ENCODE data around the gene BRME1. TPM values are rescaled to one million over a fixed set of nuclear protein-coding genes. Genes with fewer than 3 reads are reported as not detected.
A peak's percentile ranks its signal among the peaks of the same experiment; 100 is the strongest.

The BRME1 gene
- total and polyA plus RNA-seq, 2 of the 13 experiments (the other 11 are each of a cell fraction or from before 2014, with no cell fraction given), result 0.74 to 1.5 TPM

DNA sequence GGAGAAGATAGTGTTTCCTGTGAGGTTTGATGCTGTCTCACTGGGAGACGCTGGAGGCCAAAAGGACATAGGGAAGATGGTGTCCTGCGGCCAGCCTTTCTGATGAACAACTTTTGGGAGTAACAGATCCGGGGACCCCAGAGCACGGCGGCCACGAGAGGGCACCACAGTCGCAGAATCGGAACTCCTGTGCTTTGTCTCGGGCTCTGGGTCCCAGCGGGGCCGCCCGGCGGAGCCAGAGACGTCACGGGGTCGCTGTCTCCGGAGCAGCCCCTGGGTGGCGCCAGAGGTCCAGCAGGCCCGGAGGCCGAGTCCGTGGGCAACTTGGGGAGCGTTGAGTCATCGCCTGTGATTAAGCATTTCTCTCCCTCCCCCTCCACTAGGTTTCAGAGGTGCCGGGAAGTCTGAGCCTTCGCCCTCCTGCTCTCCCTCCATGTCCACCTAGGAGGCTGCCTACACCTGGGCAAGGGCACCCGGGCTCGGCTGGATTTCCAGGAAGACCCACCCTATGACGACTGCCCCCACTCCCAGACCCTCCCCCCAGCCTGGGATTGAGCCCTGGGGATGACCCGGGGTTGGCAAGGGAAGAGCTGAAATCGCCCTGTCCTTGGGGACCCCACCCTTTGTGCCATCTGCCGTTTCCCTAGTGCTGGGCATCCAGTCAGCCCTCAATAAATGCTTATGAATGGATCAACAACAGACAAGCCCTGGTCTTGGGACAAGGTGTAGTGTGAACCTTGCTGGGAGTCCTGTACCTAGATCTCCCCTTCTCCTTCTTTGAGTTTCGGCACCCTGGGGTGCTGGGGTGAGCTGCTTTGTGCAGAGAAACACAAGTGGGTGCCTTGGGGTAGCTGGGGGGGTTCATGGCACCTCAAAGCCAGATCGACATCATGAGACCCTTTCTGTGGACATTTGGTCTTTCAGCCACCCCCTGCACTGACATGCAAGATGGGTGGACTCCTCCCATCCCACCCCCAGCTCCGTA, 25.6 kb downstream of the BRME1 start (continued):
- no peak; the same call in none of the 2 replicates for TF ChIP-seq ZFY (CRISPR knock-in tag; IDR thresholded peaks at IDR 0.05)
- peak; percentile 82; the same call in 1 of the 3 replicates for TF ChIP-seq MXI1 (IDR thresholded peaks at IDR 0.05; ENCODE audit: borderline replicate concordance, low read depth, low read length)
- no peak for TF ChIP-seq STAT5B (CRISPR knock-in tag; IDR thresholded peaks at IDR 0.05)
- no peak for TF ChIP-seq ZNF816 (CRISPR knock-in tag; IDR thresholded peaks at IDR 0.05; ENCODE audit: borderline replicate concordance)
- TF ChIP-seq, protein P1, sequence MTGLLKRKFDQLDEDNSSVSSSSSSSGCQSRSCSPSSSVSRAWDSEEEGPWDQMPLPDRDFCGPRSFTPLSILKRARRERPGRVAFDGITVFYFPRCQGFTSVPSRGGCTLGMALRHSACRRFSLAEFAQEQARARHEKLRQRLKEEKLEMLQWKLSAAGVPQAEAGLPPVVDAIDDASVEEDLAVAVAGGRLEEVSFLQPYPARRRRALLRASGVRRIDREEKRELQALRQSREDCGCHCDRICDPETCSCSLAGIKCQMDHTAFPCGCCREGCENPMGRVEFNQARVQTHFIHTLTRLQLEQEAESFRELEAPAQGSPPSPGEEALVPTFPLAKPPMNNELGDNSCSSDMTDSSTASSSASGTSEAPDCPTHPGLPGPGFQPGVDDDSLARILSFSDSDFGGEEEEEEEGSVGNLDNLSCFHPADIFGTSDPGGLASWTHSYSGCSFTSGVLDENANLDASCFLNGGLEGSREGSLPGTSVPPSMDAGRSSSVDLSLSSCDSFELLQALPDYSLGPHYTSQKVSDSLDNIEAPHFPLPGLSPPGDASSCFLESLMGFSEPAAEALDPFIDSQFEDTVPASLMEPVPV (CRISPR knock-in tag; IDR thresholded peaks at IDR 0.05), result peak; percentile 79; the same call in 1 of the 2 replicates
- no peak for TF ChIP-seq PAX8 (CRISPR knock-in tag; IDR thresholded peaks at IDR 0.05; ENCODE audit: borderline replicate concordance)
- TF ChIP-seq SRSF9 (IDR thresholded peaks at IDR 0.05; ENCODE audit: borderline replicate concordance, insufficient read depth, low read depth, low read length, poor library complexity, severe bottlenecking), result no peak
- TF ChIP-seq IRF2 (CRISPR knock-in tag; IDR thresholded peaks at IDR 0.05), result peak; percentile 83
- TF ChIP-seq KDM1A (CRISPR knock-in tag; IDR thresholded peaks at IDR 0.05), result no peak
- TF ChIP-seq HNF1A (IDR thresholded peaks at IDR 0.05; ENCODE audit: low read depth), result no peak
- no peak for TF ChIP-seq HNF1A (CRISPR knock-in tag; IDR thresholded peaks at IDR 0.05; ENCODE audit: borderline replicate concordance)
- TF ChIP-seq ZNF264 (CRISPR knock-in tag; IDR thresholded peaks at IDR 0.05), result no peak
- TF ChIP-seq CREB1 (IDR thresholded peaks at IDR 0.05), result peak; percentile 85
- peak; percentile 73 for TF ChIP-seq CREB1 (CRISPR knock-in tag; IDR thresholded peaks at IDR 0.05)
- no peak; the same call in 1 of the 2 replicates for TF ChIP-seq PPARG (CRISPR knock-in tag; conservative IDR thresholded peaks at IDR 0.05)
- peak; percentile 69; the same call in 1 of the 2 replicates for TF ChIP-seq ZNF614 (CRISPR knock-in tag; IDR thresholded peaks at IDR 0.05; ENCODE audit: borderline replicate concordance)
- TF ChIP-seq, protein P2, sequence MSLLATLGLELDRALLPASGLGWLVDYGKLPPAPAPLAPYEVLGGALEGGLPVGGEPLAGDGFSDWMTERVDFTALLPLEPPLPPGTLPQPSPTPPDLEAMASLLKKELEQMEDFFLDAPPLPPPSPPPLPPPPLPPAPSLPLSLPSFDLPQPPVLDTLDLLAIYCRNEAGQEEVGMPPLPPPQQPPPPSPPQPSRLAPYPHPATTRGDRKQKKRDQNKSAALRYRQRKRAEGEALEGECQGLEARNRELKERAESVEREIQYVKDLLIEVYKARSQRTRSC (CRISPR knock-in tag; IDR thresholded peaks at IDR 0.05; ENCODE audit: low read depth), result no peak
- TF ChIP-seq MEIS1 (CRISPR knock-in tag; IDR thresholded peaks at IDR 0.05; ENCODE audit: borderline replicate concordance), result peak; percentile 50; the same call in 1 of the 2 replicates
- 0 out of 2 replicates have a peak, but pooled peaks have one; percentile 38 for TF ChIP-seq NFKBIZ (CRISPR knock-in tag; IDR thresholded peaks at IDR 0.05)
- TF ChIP-seq HCFC1 (IDR thresholded peaks at IDR 0.05; ENCODE audit: low read depth, low read length), result 0 out of 2 replicates have a peak, but pooled peaks have one; percentile 4
- TF ChIP-seq RBM22 (optimal IDR thresholded peaks at IDR 0.05; ENCODE audit: low read length), result no peak
- TF ChIP-seq, protein P3, sequence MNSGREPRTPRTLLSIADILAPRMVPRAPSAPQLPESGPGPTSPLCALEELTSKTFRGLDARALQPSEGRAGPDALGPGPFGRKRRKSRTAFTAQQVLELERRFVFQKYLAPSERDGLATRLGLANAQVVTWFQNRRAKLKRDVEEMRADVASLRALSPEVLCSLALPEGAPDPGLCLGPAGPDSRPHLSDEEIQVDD (CRISPR knock-in tag; IDR thresholded peaks at IDR 0.05; ENCODE audit: borderline replicate concordance), result no peak
- peak; percentile 44; the same call in 1 of the 2 replicates for TF ChIP-seq ZNF235 (CRISPR knock-in tag; IDR thresholded peaks at IDR 0.05; ENCODE audit: borderline replicate concordance)
